DOHH2 (cell line): Measurements from ENCODE around the gene ALAS1.

ENCODE experiments used
- EZH2phosphoT487 ChIP-seq: fragments of 200-600 bp; sonication (generic); IDR thresholded peaks from 2 replicates; pipeline ENCODE4 v1.6.1; 2017; ENCODE audit warnings: borderline replicate concordance, mild to moderate bottlenecking, antibody characterized with exemption, low read length, moderate library complexity, mixed read lengths
- TF ChIP-seq, protein P1 (sequence below): fragments of 200-600 bp; sonication (generic); IDR thresholded peaks from one replicate; pipeline ENCODE4 v1.5.1; 2014; ENCODE audit warnings: antibody characterized with exemption, mild to moderate bottlenecking, low read depth, low read length; ENCODE audit not compliant: poor library complexity, severe bottlenecking

DNA sequence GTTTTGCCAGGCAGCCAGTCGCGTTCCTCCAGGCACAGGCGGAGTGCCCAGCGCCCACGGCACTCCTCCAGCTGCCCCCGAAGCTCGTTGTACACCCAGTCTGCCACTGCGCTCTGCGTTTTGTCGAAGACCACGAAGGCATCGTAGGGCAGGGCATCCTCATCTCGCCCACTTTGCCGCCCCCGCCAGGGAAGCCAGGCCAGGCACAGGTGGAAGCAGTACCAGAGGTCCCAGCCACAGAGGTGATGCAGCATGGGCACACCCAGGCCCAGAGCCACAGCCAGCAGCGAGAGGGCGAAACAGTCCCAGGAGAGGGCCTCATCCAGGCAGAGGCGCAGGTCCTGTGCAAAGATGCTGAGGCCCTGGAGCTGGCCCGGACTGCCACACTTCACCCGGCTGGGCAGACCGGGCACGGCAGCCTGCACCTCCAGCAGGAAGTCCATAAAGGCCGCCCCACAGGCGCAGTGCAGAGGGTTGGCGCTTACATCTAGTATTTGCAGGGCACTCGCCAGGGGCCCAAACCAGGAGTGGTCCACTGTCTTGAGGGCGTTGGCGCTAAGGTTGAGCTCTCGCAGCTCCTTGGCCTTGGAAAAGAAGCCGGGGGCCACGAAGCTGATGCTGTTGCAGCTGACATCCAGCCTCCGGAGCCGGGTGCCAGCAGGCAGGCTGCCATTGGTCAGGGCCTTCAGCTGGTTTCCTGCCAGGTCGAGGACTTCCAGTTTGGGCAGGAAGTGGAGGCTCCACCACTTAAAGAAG lies 23.8 kb downstream of the ALAS1 start:
- no peak for TF ChIP-seq EZH2phosphoT487
- TF ChIP-seq, protein P1, sequence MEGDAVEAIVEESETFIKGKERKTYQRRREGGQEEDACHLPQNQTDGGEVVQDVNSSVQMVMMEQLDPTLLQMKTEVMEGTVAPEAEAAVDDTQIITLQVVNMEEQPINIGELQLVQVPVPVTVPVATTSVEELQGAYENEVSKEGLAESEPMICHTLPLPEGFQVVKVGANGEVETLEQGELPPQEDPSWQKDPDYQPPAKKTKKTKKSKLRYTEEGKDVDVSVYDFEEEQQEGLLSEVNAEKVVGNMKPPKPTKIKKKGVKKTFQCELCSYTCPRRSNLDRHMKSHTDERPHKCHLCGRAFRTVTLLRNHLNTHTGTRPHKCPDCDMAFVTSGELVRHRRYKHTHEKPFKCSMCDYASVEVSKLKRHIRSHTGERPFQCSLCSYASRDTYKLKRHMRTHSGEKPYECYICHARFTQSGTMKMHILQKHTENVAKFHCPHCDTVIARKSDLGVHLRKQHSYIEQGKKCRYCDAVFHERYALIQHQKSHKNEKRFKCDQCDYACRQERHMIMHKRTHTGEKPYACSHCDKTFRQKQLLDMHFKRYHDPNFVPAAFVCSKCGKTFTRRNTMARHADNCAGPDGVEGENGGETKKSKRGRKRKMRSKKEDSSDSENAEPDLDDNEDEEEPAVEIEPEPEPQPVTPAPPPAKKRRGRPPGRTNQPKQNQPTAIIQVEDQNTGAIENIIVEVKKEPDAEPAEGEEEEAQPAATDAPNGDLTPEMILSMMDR = no peak
